ENCODE measurements around the gene CDC42BPB.

CDC42BPB gene

DNA sequence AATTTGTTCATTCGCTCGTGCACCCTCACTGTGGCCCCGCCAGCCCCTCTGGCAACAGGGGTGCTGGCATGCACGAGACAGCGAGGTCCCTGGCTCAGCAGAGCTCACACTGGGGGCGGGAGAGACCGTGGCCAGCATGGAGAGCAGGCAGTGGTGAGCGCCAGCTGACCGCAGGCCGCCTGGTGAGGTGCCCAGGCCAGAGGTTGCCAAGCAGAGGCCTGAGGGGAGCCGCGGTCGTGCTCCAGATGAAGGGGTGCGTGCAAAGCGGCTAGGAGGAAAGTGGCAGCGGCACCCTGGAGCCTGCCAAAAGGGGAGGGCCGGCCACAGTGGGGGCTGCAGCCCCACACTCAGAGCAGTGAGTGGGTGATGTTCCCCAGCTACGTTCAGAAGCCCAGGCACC lies 56.1 kb downstream of the CDC42BPB start:
- no peak overlapping the region for H3K4me3 ChIP-seq (replicated peaks; ENCODE audit: low read depth, low read length)
- DNase-seq (ENCODE audit: low read depth) = no peak
- TF ChIP-seq, protein P1, sequence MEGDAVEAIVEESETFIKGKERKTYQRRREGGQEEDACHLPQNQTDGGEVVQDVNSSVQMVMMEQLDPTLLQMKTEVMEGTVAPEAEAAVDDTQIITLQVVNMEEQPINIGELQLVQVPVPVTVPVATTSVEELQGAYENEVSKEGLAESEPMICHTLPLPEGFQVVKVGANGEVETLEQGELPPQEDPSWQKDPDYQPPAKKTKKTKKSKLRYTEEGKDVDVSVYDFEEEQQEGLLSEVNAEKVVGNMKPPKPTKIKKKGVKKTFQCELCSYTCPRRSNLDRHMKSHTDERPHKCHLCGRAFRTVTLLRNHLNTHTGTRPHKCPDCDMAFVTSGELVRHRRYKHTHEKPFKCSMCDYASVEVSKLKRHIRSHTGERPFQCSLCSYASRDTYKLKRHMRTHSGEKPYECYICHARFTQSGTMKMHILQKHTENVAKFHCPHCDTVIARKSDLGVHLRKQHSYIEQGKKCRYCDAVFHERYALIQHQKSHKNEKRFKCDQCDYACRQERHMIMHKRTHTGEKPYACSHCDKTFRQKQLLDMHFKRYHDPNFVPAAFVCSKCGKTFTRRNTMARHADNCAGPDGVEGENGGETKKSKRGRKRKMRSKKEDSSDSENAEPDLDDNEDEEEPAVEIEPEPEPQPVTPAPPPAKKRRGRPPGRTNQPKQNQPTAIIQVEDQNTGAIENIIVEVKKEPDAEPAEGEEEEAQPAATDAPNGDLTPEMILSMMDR (IDR thresholded peaks at IDR 0.05; ENCODE audit: low read length, missing control alignments) = no peak

DNA sequence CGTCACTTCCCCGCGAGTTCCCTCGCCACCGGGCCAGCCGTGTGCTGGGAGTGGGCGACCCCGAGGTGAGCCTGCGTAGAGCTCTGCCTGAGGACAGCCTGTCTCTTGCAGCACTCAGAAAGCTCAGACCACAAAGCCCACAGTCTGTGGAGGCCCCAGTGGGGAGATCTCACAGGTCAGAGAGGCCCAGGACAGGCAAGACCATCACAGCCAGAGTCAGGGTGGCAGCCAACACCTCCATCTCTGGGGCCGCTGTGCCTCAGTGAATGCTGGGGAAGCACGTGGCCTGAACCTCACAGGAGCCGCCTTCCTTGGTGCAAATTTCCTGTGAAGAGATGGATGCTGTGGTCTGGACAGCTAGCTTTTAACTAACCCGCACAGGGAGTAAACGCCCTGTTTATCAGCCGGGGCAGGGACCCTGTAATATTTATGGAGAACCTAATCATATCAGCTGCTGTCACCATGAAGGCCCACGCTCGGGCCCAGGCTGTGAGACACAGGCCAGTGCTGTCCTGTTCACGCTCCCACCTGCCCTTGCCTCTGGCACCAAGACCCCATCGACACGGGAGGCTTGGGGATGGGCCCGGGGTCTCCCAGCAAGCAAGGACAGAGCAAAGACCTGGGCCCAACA lies 56.9 kb downstream of the CDC42BPB start:
- no peak for DNase-seq (ENCODE audit: low read depth)
- H3K4me3 ChIP-seq (replicated peaks; ENCODE audit: low read depth, low read length) = no peak overlapping the region
- TF ChIP-seq, protein P1 (IDR thresholded peaks at IDR 0.05; ENCODE audit: low read length, missing control alignments) = no peak

DNA sequence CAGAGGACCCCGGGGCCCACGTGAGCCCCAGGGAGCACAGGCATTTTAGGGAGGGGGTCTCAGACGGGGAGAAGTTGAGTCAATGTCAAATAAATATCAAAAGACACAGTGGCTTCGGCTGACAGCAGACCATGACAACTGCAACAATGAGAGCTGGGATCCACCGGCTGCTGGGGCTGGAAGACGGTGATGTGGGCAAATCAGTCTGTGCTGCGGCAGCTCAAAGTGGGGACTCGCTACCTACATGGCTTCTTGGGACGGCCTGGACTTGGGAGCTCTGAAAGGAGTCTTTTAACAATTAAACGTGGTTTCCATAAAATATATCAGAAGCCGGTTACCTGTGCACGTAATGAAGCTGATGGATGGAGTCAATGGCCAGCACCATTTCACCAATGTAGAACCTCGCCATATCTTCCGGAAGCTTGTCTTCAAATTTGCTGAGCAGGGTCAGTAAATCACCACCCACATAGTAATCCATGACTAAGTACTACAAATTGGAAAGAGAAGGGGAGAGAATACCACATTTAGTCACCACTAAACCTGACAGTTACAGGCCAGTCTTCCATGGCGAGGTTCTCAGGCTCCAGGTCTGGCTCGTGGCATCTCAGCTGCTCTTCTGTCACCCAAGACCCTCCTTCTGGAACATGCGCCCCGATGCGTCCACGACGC lies 58.0 kb downstream of the CDC42BPB start:
- no peak for DNase-seq (ENCODE audit: low read depth)
- H3K4me3 ChIP-seq (replicated peaks; ENCODE audit: low read depth, low read length) = no peak overlapping the region
- TF ChIP-seq, protein P1 (IDR thresholded peaks at IDR 0.05; ENCODE audit: low read length, missing control alignments) = no peak

DNA sequence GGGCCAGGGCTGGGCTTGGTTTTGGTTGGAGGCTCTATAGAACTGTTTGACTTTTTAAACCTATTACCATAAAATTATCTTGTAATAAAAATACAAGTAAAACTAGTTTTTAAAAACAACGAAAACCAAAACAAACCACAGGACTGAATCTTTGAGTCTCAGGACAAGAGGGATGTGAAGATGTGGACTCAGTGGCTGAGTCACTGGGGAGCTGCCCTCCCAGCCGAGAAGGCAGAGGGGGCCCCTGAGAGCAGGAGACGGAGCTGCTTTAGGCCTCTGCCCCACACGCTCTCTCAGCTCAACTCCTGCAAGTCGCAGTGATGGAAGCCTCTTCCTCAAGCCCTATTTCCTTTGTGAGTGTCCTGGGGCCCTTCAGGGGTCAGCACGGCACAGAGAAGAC lies 59.0 kb downstream of the CDC42BPB start:
- H3K4me3 ChIP-seq (replicated peaks; ENCODE audit: low read depth, low read length) = no peak overlapping the region
- TF ChIP-seq, protein P1 (IDR thresholded peaks at IDR 0.05; ENCODE audit: low read length, missing control alignments) = no peak
- no peak for DNase-seq (ENCODE audit: low read depth)

DNA sequence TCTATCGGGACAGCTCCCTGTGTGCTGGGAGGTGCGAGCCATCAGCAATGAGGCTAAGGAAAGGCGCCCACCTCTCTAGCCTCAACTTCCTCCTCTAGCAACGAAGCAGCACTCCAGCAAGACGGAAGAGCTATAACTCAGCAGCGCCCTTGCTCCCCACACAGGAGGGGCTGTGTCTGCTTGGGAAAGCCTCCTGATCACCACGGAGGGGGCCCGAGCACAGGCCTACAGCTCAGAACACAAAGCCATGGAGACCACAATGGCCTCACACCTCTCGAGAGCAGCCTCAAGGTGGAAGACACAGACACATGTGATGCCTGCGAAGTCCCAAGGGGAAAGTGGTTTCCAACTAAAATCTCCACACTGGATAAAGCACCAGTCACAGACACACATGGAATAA lies 60.4 kb downstream of the CDC42BPB start:
- TF ChIP-seq, protein P1 (IDR thresholded peaks at IDR 0.05; ENCODE audit: low read length, missing control alignments) = no peak
- DNase-seq (ENCODE audit: low read depth) = no peak
- H3K4me3 ChIP-seq (replicated peaks; ENCODE audit: low read depth, low read length) = no peak overlapping the region

DNA sequence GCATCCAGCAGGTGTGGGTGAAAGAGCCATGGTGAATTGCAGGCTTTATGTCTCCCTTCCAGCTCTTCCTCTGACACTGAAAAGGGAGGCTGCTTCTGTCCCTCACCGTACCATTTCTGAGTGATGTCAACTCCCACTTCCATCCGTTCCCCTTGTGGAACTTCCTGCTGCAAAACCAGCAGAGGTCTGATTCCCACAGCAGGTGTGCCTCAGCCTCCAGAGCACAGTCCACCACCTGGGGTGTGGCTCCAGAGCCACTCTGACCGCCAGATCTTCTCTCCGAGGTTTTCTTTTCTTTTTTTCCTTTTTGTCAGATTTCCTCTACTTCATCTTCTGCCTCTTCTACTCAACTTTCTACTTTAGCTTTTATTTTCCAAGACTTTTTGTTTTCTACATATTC lies 62.7 kb downstream of the CDC42BPB start:
- no peak overlapping the region for H3K4me3 ChIP-seq (replicated peaks; ENCODE audit: low read depth, low read length)
- no peak for DNase-seq (ENCODE audit: low read depth)
- TF ChIP-seq, protein P1 (IDR thresholded peaks at IDR 0.05; ENCODE audit: low read length, missing control alignments) = no peak

DNA sequence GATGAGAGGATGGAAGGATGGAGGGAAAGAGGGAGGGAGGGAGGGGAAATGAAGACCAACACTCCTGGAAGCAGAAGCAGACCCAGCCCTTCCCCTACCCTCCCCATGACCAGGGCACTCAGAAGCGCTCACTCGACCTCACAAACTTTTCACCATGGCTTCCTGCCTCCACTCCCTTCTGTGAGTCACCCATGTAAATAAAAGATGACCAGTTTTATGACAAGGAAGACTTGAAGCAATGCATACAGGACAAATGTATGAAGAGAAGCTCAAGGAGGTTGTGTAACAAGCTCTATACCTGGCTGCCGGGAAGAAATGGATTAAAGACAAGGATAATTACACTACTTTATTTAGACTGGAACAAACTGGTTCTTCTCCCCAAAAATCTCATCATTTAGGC lies 63.8 kb downstream of the CDC42BPB start:
- peak; percentile 55 for DNase-seq (ENCODE audit: low read depth)
- no peak overlapping the region for H3K4me3 ChIP-seq (replicated peaks; ENCODE audit: low read depth, low read length)
- TF ChIP-seq, protein P1 (IDR thresholded peaks at IDR 0.05; ENCODE audit: low read length, missing control alignments) = no peak

All from fibroblast of pulmonary artery (primary cell).